HCT116 (cell line): Measurements from ENCODE around the gene PACRG.

Experiments
- ATF3 ChIP-seq: IDR thresholded peaks from 2 replicates; pipeline ENCODE4 v1.6.1; 2012
- CBX3 ChIP-seq: IDR thresholded peaks from 2 replicates; pipeline ENCODE4 v1.6.1; 2012; ENCODE audit warnings: low read depth
- EZH2 ChIP-seq: fragments of 200-600 bp; sonication (generic); IDR thresholded peaks from 2 replicates; pipeline ENCODE4 v1.6.1; 2017; ENCODE audit warnings: antibody characterized with exemption, mixed run types
- JUND ChIP-seq: IDR thresholded peaks from 2 replicates; pipeline ENCODE4 v1.6.1; 2012
- MAX ChIP-seq: IDR thresholded peaks from 2 replicates; pipeline ENCODE4 v1.6.1; 2012
- POLR2A ChIP-seq: IDR thresholded peaks from 2 replicates; pipeline ENCODE4 v1.7.0; 2011; ENCODE audit warnings: borderline replicate concordance; ENCODE audit not compliant: insufficient read depth, insufficient read length; ENCODE audit errors: extremely low read depth
- POLR2AphosphoS5 ChIP-seq: IDR thresholded peaks from 2 replicates; pipeline ENCODE4 v1.6.1; 2011; ENCODE audit warnings: mild to moderate bottlenecking, low read depth, low read length, moderate library complexity
- RAD21 ChIP-seq: IDR thresholded peaks from 2 replicates; pipeline ENCODE4 v1.6.1; 2012; ENCODE audit warnings: low read depth, mild to moderate bottlenecking
- REST ChIP-seq: IDR thresholded peaks from 2 replicates; pipeline ENCODE4 v1.6.1; 2012; ENCODE audit warnings: low read depth
- TCF7L2 ChIP-seq: IDR thresholded peaks from 2 replicates; pipeline ENCODE4 v1.7.0; 2011; ENCODE audit warnings: borderline replicate concordance, inconsistent platforms; ENCODE audit not compliant: insufficient read depth, insufficient read length; ENCODE audit errors: extremely low read depth
- YY1 ChIP-seq: IDR thresholded peaks from 2 replicates; pipeline ENCODE4 v1.6.1; 2011; ENCODE audit warnings: low read length, low read depth, moderate library complexity, mild to moderate bottlenecking; ENCODE audit not compliant: insufficient replicate concordance; ENCODE audit errors: extremely low read depth
- ZNF274 ChIP-seq: fragments of 200-500 bp; sonication (Bioruptor generic); IDR thresholded peaks from 2 replicates; pipeline ENCODE4 v1.6.1; 2014; ENCODE audit warnings: mild to moderate bottlenecking, low read depth, low read length, inconsistent platforms
- TF ChIP-seq, protein P1 (sequence below), 3 experiments: fragments of 200-600 bp in 1 of 3; sonication (generic) in 1 of 3; IDR thresholded peaks in 2 of 3; conservative IDR thresholded peaks in 1 of 3; 2 replicates each; pipeline ENCODE4 v1.5.1; 2012 to 2017; ENCODE audit warnings: low read depth in 2 of 3, low read length in 2 of 3, antibody characterized with exemption in 1 of 3, borderline replicate concordance in 1 of 3, control low read depth in 1 of 3, mild to moderate bottlenecking in 1 of 3, mixed read lengths in 1 of 3, mixed run types in 1 of 3, moderate library complexity in 1 of 3; ENCODE audit not compliant: insufficient read depth in 1 of 3

GRCh38 chr6:162921062-162921461 is 193.3 kb downstream of the PACRG start:
- TF ChIP-seq EZH2 (no peak), JUND (no peak), YY1 (no peak), POLR2A (no peak), MAX (no peak), CBX3 (no peak), REST (no peak), POLR2AphosphoS5 (no peak), ZNF274 (no peak), RAD21 (no peak), ATF3 (no peak), TCF7L2 (no peak)
- TF ChIP-seq, protein P1, sequence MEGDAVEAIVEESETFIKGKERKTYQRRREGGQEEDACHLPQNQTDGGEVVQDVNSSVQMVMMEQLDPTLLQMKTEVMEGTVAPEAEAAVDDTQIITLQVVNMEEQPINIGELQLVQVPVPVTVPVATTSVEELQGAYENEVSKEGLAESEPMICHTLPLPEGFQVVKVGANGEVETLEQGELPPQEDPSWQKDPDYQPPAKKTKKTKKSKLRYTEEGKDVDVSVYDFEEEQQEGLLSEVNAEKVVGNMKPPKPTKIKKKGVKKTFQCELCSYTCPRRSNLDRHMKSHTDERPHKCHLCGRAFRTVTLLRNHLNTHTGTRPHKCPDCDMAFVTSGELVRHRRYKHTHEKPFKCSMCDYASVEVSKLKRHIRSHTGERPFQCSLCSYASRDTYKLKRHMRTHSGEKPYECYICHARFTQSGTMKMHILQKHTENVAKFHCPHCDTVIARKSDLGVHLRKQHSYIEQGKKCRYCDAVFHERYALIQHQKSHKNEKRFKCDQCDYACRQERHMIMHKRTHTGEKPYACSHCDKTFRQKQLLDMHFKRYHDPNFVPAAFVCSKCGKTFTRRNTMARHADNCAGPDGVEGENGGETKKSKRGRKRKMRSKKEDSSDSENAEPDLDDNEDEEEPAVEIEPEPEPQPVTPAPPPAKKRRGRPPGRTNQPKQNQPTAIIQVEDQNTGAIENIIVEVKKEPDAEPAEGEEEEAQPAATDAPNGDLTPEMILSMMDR (IDR thresholded peaks at IDR 0.05 in 2 of 3, conservative IDR thresholded peaks at IDR 0.05 in 1 of 3; ENCODE audit: borderline replicate concordance in 1 of 3, insufficient read depth in 1 of 3, low read depth in 2 of 3, low read length in 2 of 3): no peak
